HepG2 (cell line): ENCODE data around the gene LRRC10B. TPM values are rescaled to one million over a fixed set of nuclear protein-coding genes. Genes with fewer than 3 reads are reported as not detected.

Experiments used
- ARID3A ChIP-seq: IDR thresholded peaks from 2 replicates; pipeline ENCODE4 v1.6.1; 2012; ENCODE audit warnings: low read depth, low read length, improper control_type of control experiment
- EEA1 ChIP-seq: sonication (generic); formaldehyde crosslinking; IDR thresholded peaks from 2 replicates; pipeline ENCODE4 v1.5.1; 2020; ENCODE audit warnings: mild to moderate bottlenecking, missing genetic modification reagents, borderline replicate concordance
- HOXA3 ChIP-seq: sonication (generic); formaldehyde crosslinking; IDR thresholded peaks from 2 replicates; pipeline ENCODE4 v1.5.0; 2020; ENCODE audit warnings: missing genetic modification reagents
- MATR3 ChIP-seq: sonication (generic); formaldehyde crosslinking; IDR thresholded peaks from 2 replicates; pipeline ENCODE4 v1.4.0; 2020; ENCODE audit warnings: missing genetic modification reagents
- NFIC ChIP-seq: IDR thresholded peaks from 2 replicates; pipeline ENCODE4 v1.6.1; 2012; ENCODE audit warnings: mild to moderate bottlenecking, low read length, inconsistent platforms
- NR3C1 ChIP-seq: sonication (generic); formaldehyde crosslinking; IDR thresholded peaks from 2 replicates; pipeline ENCODE4 v1.4.0; 2020; ENCODE audit warnings: missing genetic modification reagents
- RERE ChIP-seq: IDR thresholded peaks from 2 replicates; pipeline ENCODE4 v1.6.1; 2016; ENCODE audit warnings: low read depth, missing genetic modification reagents, missing compliant biosample characterization
- SIX4 ChIP-seq: sonication (generic); formaldehyde crosslinking; IDR thresholded peaks from 2 replicates; pipeline ENCODE4 v1.4.0; 2020; ENCODE audit warnings: missing genetic modification reagents
- SNAPC5 ChIP-seq: sonication (generic); formaldehyde crosslinking; IDR thresholded peaks from 2 replicates; pipeline ENCODE4 v1.8.1; 2023; ENCODE audit warnings: mild to moderate bottlenecking, missing genetic modification reagents, borderline replicate concordance
- ZFP91 ChIP-seq: sonication (generic); formaldehyde crosslinking; IDR thresholded peaks from 2 replicates; pipeline ENCODE4 v1.9.0; 2022; ENCODE audit warnings: missing genetic modification reagents, mild to moderate bottlenecking, borderline replicate concordance
- ZNF142 ChIP-seq: sonication (generic); formaldehyde crosslinking; IDR thresholded peaks from 2 replicates; pipeline ENCODE4 v1.4.0; 2020; ENCODE audit warnings: missing genetic modification reagents
- ZNF639 ChIP-seq: conservative IDR thresholded peaks from 2 replicates; pipeline ENCODE4 v1.6.1; 2018; ENCODE audit warnings: missing genetic modification reagents
- ZNF737 ChIP-seq: sonication (generic); formaldehyde crosslinking; IDR thresholded peaks from 2 replicates; pipeline ENCODE4 v1.5.0; 2020; ENCODE audit warnings: missing genetic modification reagents, mild to moderate bottlenecking, borderline replicate concordance
- ZNF792 ChIP-seq: IDR thresholded peaks from 2 replicates; pipeline ENCODE4 v1.6.1; 2016
- polyA plus RNA-seq, 8 experiments: library from polyadenylated mRNA; depleted of rRNA in 3 of 8; stranded (reverse) in 7 of 8; unstranded in 1 of 8; fragments of >200 nt; fragmentation: Illumina TruSeq in 4 of 8; extraction: Trizol in 4 of 8; gene quantifications; 2 replicates each; pipeline versions ENCODE4 v1.2.1 to v1.2.3, GENCODE V29; 2011 to 2016; ENCODE audit warnings: low read depth in 4 of 8, missing spikeins in 1 of 8, mixed read lengths in 1 of 8; ENCODE audit not compliant: insufficient read depth in 1 of 8
- total RNA-seq, 5 experiments: library from RNA; depleted of rRNA; stranded (reverse); fragments of >200 nt; fragmentation: Illumina TruSeq; extraction: Trizol; gene quantifications; 2 replicates each; pipeline ENCODE4 v1.2.3, GENCODE V29; 2016; ENCODE audit warnings: low read depth in 1 of 5

LRRC10B gene
- total and polyA plus RNA-seq, 2 of the 13 experiments (the other 11 are each of a cell fraction or from before 2014, with no cell fraction given) = not detected

- no peak for TF ChIP-seq ZNF142
- TF ChIP-seq EEA1 = no peak
- TF ChIP-seq NFIC = no peak
- TF ChIP-seq RERE (CRISPR knock-in tag) = no peak
- TF ChIP-seq SIX4 (CRISPR knock-in tag) = no peak
- TF ChIP-seq HOXA3 (CRISPR knock-in tag) = peak; percentile 16; the same call in 1 of the 2 replicates
- no peak for TF ChIP-seq ZNF737
- no peak for TF ChIP-seq MATR3
- TF ChIP-seq ZNF639 = no peak
- peak; percentile 47; the same call in 1 of the 2 replicates for TF ChIP-seq ZFP91 (CRISPR knock-in tag)
- TF ChIP-seq ZNF792 (CRISPR knock-in tag) = no peak
- no peak for TF ChIP-seq ARID3A
- no peak for TF ChIP-seq NR3C1 (CRISPR knock-in tag)
- TF ChIP-seq SNAPC5 = no peak
Observed at GRCh38 chr11:61477727-61478148, 30.8 kb upstream of the LRRC10B start (continued).
